ENCODE results near the gene CPNE6.
"Not testable (repeated sequence)": the region's sequence is repeated elsewhere in the genome, so short reads cannot be mapped to it uniquely, and the experiment has no call there.

The CPNE6 gene
- 0 reads per million in 4 donors for total RNA-seq

GRCh38 chr14:24071144-24071697, at the start of gene CPNE6:
Gene CPNE6, plus strand, starts transcription at chr14:24071562. Its CDS starts 1,375 bp downstream, at chr14:24072937.
- no peak for DNase-seq

GRCh38 chr14:24024939-24025418, 46.4 kb upstream of the CPNE6 start:
- not testable (repeated sequence) for DNase-seq

GRCh38 chr14:24029687-24030086, 41.7 kb upstream of the CPNE6 start:
- DNase-seq = not testable (repeated sequence)

DNA sequence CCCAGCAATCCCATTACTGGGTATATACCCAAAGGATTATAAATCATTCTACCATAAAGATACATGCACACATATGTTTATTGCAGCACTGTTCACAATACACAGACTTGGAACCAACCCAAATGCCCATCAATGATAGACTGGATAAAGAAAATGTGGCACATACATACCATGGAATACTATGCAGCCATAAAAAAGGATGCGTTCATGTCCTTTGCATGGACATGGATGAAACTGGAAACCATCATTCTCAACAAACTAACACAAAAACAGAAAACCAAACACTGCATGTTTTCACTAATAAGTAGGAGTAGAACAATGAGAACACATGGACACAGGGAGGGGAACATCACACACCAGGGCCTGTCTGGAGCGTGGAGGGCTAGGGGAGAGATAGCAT, 40.0 kb upstream of the CPNE6 start:
- DNase-seq = not testable (repeated sequence)

- DNase-seq = no peak
Measured at GRCh38 chr14:24032727-24033418, 38.5 kb upstream of the CPNE6 start.

- not testable (repeated sequence) for DNase-seq
Measured at GRCh38 chr14:24035769-24036168, 35.6 kb upstream of the CPNE6 start.

- DNase-seq = peak in 4 of 5 donors; percentile 49 to 70 (median 56)
Measured at GRCh38 chr14:24036169-24036962, 35.0 kb upstream of the CPNE6 start.

GRCh38 chr14:24036963-24037657, 34.3 kb upstream of the CPNE6 start:
- not testable (repeated sequence) for DNase-seq

- no peak for DNase-seq
Measured at GRCh38 chr14:24037658-24038037, 33.7 kb upstream of the CPNE6 start.

DNA sequence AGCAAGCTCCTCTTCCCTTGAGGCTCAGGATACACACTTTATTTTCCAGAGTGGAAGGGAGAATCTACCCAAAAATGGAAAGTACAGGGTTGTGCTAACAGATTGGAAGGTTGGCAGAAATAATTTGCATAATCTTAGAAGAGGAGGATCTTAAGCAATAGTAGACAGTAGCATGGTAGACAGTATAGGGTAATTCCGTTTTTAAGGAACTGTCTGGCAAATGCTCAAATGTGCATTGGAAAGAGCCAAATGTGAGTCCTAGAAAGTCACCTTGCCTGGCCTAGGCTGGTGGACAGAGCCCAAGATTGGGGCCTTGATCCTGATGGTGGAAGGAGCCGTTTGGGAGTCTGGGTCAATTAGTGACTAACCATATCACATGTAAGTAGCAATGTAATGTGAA, 32.7 kb upstream of the CPNE6 start:
- DNase-seq = no peak

DNA sequence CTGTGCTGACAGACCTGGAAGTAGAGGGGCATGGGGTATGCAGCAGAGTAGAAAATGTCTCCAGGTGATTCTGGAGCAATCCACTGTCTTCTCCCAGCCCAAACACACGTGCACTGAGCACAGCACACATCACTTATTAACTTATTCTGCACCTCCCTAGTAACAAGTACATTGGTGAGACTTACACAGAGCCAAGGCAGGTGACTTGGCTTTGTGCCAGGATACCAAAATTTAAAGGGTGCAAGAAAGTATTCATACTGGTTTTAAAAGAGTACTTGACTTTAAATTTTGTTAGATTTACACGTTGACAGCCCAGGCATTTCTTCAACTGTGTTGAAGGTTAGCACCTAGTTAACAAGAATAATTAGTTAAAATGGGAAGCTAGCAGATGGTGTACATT, 30.7 kb upstream of the CPNE6 start:
- DNase-seq = no peak

GRCh38 chr14:24042746-24043145, 28.6 kb upstream of the CPNE6 start:
- no peak for DNase-seq

DNA sequence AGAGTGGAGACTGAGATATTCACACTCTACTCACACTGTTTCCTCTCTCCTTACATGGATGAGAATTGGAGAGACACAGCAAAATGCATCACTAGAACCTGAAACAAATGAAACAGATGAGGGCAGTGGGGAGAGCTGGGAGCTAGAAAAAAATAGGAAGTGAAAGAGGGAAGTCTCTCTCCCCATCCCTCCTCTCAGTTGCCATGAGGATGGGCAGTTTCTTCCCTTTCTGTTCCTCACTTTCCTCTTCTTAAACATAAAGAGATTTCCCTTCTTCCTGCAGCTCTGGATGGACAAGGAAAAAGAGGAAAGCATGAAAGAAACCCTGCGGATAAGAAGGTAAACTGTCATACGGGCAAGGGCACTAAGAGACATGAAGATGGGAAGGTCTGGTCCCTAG, 22.4 kb upstream of the CPNE6 start:
- not testable (repeated sequence) for DNase-seq

DNA sequence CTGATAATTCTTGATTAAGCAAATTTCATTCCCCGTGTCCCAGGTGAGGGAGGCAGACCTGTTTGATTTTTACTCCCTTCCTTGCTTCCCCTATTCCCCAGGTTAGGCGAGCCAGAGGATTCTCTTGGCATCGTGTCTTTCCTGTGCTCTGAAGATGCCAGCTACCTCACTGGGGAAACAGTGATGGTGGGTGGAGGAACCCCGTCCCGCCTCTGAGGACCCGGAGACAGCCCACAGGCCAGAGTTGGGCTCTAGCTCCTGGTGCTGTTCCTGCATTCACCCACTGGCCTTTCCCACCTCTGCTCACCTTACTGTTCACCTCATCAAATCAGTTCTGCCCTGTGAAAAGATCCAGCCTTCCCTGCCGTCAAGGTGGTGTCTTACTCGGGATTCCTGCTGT, 20.6 kb upstream of the CPNE6 start:
- not testable (repeated sequence) for DNase-seq

DNA sequence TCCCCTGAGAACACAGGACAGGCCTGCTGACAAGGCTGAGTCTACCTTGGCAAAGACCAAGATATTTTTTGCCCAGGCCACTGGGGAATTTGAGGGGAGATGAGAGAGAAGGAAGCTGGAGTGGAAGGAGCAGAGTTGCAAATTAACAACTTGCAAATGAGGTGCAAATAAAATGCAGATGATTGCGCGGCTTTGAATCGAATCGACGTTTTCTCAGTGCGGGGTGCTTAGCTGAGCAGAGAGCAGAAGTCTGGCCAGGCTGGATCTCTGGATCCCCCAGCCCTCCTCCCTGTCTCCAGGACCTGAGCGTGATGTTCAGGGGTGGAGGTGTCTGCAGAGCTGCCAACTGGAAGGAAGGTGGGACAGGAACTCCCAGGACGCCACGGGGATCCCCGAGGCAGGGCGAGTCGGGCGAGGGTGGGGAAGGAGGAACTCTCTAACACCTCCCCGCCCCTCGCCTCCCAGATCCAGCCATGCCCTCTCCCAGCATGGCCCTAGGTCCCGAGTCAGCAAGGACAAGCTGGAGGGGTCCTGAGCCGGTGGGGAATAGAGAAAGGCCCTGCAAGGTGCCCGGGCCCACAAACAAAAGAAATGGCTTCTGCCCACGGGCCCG, 20.1 kb upstream of the CPNE6 start:
- DNase-seq = peak in 1 of 5 donors; percentile 9

DNA sequence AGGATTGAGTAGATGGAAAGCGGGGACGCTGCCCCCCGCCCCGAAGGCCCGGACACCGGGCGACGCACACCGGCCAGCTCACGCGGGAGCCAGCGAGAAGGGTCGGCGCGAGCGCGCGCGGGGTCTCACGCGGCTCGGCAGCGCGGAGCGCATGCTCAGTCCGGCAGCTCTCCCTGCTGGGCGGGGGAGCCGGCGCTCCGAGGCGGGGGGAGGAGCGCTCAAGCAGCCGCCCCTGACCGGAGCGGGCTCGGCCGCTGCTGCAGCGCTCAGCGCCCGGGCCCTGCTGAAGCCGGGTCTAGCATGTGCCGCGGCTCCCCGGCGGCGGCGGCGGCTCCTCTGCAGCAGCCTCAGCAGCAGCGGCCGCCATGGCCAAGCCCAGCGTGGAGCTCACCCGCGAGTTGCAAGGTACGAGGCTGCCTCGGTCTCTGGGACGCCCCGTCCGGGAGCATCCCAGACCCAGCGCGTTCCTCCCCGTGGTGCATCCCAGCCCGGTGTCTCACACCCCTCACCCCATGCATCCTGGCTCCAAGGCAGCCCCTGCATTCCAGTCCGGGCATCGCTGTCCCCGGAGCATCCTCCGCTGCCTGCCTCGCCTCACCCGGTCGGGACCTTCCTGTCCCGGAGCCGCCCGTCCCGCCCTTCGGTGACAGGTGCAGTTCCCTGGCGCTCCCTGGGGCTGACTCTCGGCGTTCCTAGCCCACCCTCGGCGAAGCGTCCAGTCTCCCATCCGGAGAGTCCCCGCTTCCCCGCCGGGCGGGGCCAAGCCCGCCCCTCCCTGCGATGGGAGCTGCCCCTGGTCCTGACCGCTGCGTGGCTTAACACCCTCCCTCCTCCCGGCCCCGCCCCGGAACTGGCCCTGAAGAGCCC, 19.3 kb upstream of the CPNE6 start, which contains the start of gene CARMIL3:
Gene CARMIL3 (plus strand): TSS at position 221 of the 867 bp plus-strand sequence. CDS start 145 bp downstream, at position 366.
- peak; percentile 27 to 64 (median 41) for DNase-seq

DNA sequence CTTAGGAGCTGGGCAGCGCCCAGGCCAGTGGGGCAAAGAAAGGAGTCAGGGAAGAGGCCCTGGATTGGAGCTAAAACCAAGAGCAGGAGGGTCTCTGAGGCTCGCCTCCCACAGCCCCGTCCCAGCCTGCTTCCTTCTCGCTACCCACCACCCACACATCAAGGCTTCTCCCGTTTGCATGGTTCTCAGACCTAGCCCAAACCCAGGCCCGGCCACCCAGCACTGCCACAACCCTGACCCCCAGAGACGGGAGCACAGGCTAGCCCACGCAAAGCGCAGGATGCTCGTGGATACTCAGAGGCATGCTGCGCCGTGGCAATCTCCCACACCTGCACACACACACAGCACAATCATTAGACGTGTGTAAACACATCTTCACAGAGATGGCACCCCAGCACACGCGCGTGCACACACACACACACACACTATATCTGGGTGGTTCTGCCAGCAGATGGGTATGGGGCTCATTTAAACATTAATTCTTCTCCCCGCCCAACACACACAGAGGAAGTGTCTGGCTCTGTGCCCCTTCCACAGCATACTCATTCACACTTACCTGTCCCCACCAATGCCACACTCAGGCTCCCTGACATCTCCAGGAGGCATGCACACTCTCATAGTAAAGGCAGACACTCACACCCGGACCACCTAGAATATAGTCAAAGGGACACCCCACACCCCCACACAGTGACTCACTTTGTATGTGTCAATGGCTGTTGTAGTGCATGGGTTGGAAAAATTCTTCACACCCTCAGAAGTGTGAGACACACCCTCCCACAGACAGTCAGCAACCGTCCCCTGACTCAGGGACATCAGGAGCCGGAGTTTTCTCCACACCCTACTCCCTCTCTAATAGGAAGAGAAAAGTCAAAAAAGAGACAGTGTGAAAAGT, 18.5 kb upstream of the CPNE6 start:
- peak in 1 of 5 donors; percentile 24 for DNase-seq

DNA sequence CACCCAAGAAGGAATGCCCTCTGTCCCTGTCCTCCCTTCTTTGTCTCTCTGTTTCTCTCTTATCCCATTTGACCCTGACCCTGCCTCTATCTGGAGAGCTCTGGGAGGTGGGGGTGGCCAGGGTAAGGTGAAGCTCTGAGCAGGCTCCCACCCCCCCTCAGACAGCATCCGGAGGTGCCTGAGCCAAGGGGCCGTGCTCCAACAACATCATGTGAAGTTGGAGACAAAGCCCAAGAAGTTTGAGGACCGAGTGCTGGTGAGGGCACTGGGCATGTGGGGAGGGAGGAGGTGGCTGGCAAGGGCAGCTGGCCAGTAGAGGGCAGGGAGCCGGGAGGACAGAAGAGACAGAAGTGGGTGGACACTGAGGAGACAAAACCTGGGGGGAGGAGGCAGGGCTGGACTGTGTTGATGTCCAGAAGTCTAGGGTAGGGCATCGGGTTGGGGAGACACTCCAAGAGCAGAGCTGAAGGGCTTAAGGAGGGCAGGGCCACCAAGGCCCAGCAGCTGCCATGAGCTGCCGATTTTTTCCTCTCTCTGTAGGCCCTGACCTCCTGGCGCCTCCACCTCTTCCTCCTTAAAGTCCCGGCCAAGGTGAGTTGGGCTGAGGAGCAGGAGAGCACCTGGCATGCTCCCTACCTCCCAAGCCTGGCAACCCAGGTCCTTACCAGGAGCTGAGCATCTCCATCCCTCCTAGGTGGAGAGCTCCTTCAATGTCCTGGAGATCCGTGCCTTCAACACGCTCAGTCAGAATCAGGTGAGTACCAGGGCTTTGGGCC, 17.6 kb upstream of the CPNE6 start:
- DNase-seq = peak in 1 of 5 donors; percentile 7

DNA sequence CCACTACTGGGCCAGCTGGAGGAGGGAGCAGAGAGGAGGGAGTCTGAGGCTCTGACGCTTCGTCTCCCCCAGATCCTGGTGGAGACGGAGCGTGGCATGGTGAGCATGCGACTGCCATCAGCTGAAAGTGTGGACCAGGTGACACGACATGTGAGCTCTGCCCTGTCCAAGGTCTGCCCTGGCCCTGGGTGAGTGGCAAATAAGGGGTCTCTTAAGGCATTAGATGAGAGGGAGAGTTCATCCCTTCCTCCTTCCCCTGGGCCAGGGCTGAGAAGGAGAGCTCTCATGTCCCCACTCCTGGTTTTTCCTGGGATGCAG, 17.1 kb upstream of the CPNE6 start:
- no peak for DNase-seq

GRCh38 chr14:24054646-24055045, 16.7 kb upstream of the CPNE6 start:
- DNase-seq = no peak

Measured in T-helper 1 cell (primary cell).